ENCODE data around the gene EEIG1. TPM values are rescaled to one million over a fixed set of nuclear protein-coding genes. Genes with fewer than 3 reads are reported as not detected.

EEIG1 gene
- total and polyA plus RNA-seq, 2 experiments from 2014 or later, result 11.2 to 22.4 TPM

Other genes with a start within 250 kb of the EEIG1 start
- gene TOR2A, start 245.7 kb downstream of the EEIG1 start, total RNA-seq (2014; rRNA removed; shearing (Covaris generic)), result 21.1 and 23.5 TPM in 2 replicates
- 14.4 TPM in 2 replicates for gene TOR2A, start 245.7 kb downstream of the EEIG1 start, polyA plus RNA-seq (2016; fragmentation: Nextera tagmentation; extraction: Ambion mirVana)
- 4.5 and 7.3 TPM in 2 replicates for gene SH2D3C, start 202.3 kb downstream of the EEIG1 start, total RNA-seq (2014; rRNA removed; shearing (Covaris generic))
- gene SH2D3C, start 202.3 kb downstream of the EEIG1 start, polyA plus RNA-seq (2016; fragmentation: Nextera tagmentation; extraction: Ambion mirVana), result 4.2 and 4.4 TPM in 2 replicates
- gene CDK9, start 195.0 kb downstream of the EEIG1 start, total RNA-seq (2014; rRNA removed; shearing (Covaris generic)), result 63.9 and 84.3 TPM in 2 replicates
- 49.7 and 58.5 TPM in 2 replicates for gene CDK9, start 195.0 kb downstream of the EEIG1 start, polyA plus RNA-seq (2016; fragmentation: Nextera tagmentation; extraction: Ambion mirVana)
- gene FPGS, start 178.1 kb downstream of the EEIG1 start, total RNA-seq (2014; rRNA removed; shearing (Covaris generic)), result 87.2 and 92.4 TPM in 2 replicates
- 40.7 and 43.5 TPM in 2 replicates for gene FPGS, start 178.1 kb downstream of the EEIG1 start, polyA plus RNA-seq (2016; fragmentation: Nextera tagmentation; extraction: Ambion mirVana)
- gene ENG, start 126.3 kb downstream of the EEIG1 start, total RNA-seq (2014; rRNA removed; shearing (Covaris generic)), result 1.4 and 3.0 TPM in 2 replicates
- gene ENG, start 126.3 kb downstream of the EEIG1 start, polyA plus RNA-seq (2016; fragmentation: Nextera tagmentation; extraction: Ambion mirVana), result 2.6 TPM in 2 replicates
- 6.7 and 16.2 TPM in 2 replicates for gene AK1, start 103.3 kb downstream of the EEIG1 start, total RNA-seq (2014; rRNA removed; shearing (Covaris generic))
- 35.5 and 36.3 TPM in 2 replicates for gene AK1, start 103.3 kb downstream of the EEIG1 start, polyA plus RNA-seq (2016; fragmentation: Nextera tagmentation; extraction: Ambion mirVana)
- gene ST6GALNAC6, start 81.4 kb downstream of the EEIG1 start, total RNA-seq (2014; rRNA removed; shearing (Covaris generic)), result 39.2 and 46.3 TPM in 2 replicates
- 20.7 and 21.5 TPM in 2 replicates for gene ST6GALNAC6, start 81.4 kb downstream of the EEIG1 start, polyA plus RNA-seq (2016; fragmentation: Nextera tagmentation; extraction: Ambion mirVana)
- 35.3 and 39.1 TPM in 2 replicates for gene ST6GALNAC4, start 63.9 kb downstream of the EEIG1 start, total RNA-seq (2014; rRNA removed; shearing (Covaris generic))
- 7.9 and 8.1 TPM in 2 replicates for gene ST6GALNAC4, start 63.9 kb downstream of the EEIG1 start, polyA plus RNA-seq (2016; fragmentation: Nextera tagmentation; extraction: Ambion mirVana)
- gene PIP5KL1, start 50.2 kb downstream of the EEIG1 start, total RNA-seq (2014; rRNA removed; shearing (Covaris generic)), result 7.5 and 13.4 TPM in 2 replicates
- gene PIP5KL1, start 50.2 kb downstream of the EEIG1 start, polyA plus RNA-seq (2016; fragmentation: Nextera tagmentation; extraction: Ambion mirVana), result 19.5 and 25.1 TPM in 2 replicates
- 29.0 and 36.6 TPM in 2 replicates for gene DPM2, start 43.1 kb downstream of the EEIG1 start, total RNA-seq (2014; rRNA removed; shearing (Covaris generic))
- gene DPM2, start 43.1 kb downstream of the EEIG1 start, polyA plus RNA-seq (2016; fragmentation: Nextera tagmentation; extraction: Ambion mirVana), result 92.2 and 92.4 TPM in 2 replicates
- 5.5 and 6.7 TPM in 2 replicates for gene NAIF1, start 86.3 kb upstream of the EEIG1 start, total RNA-seq (2014; rRNA removed; shearing (Covaris generic))
- gene NAIF1, start 86.3 kb upstream of the EEIG1 start, polyA plus RNA-seq (2016; fragmentation: Nextera tagmentation; extraction: Ambion mirVana), result 4.0 and 4.9 TPM in 2 replicates
- gene SLC25A25, start 87.2 kb upstream of the EEIG1 start, total RNA-seq (2014; rRNA removed; shearing (Covaris generic)), result 21.2 and 27.0 TPM in 2 replicates
- 6.1 and 7.1 TPM in 2 replicates for gene SLC25A25, start 87.2 kb upstream of the EEIG1 start, polyA plus RNA-seq (2016; fragmentation: Nextera tagmentation; extraction: Ambion mirVana)
- 108 and 124 TPM in 2 replicates for gene PTGES2, start 146.7 kb upstream of the EEIG1 start, total RNA-seq (2014; rRNA removed; shearing (Covaris generic))
- gene PTGES2, start 146.7 kb upstream of the EEIG1 start, polyA plus RNA-seq (2016; fragmentation: Nextera tagmentation; extraction: Ambion mirVana), result 56.3 and 59.7 TPM in 2 replicates
- gene LCN2, start 168.5 kb upstream of the EEIG1 start, total RNA-seq (2014; rRNA removed; shearing (Covaris generic)), result 0.27 TPM in 1 of 2 replicates, not detected in the other
- gene LCN2, start 168.5 kb upstream of the EEIG1 start, polyA plus RNA-seq (2016; fragmentation: Nextera tagmentation; extraction: Ambion mirVana), result 2.0 and 2.7 TPM in 2 replicates
- 246 and 276 TPM in 2 replicates for gene BBLN, start 179.3 kb upstream of the EEIG1 start, total RNA-seq (2014; rRNA removed; shearing (Covaris generic))
- 171 and 177 TPM in 2 replicates for gene BBLN, start 179.3 kb upstream of the EEIG1 start, polyA plus RNA-seq (2016; fragmentation: Nextera tagmentation; extraction: Ambion mirVana)
- 48.2 and 61.4 TPM in 2 replicates for gene CIZ1, start 210.6 kb upstream of the EEIG1 start, total RNA-seq (2014; rRNA removed; shearing (Covaris generic))
- 49.6 and 49.7 TPM in 2 replicates for gene CIZ1, start 210.6 kb upstream of the EEIG1 start, polyA plus RNA-seq (2016; fragmentation: Nextera tagmentation; extraction: Ambion mirVana)
- gene DNM1, start 222.4 kb upstream of the EEIG1 start, total RNA-seq (2014; rRNA removed; shearing (Covaris generic)), result 42.0 and 43.2 TPM in 2 replicates
- gene DNM1, start 222.4 kb upstream of the EEIG1 start, polyA plus RNA-seq (2016; fragmentation: Nextera tagmentation; extraction: Ambion mirVana), result 24.0 and 36.0 TPM in 2 replicates